Neural crest cell (in vitro differentiated cells): ENCODE measurements around the gene SLC43A3. TPM values are rescaled to one million over a fixed set of nuclear protein-coding genes. Genes with fewer than 3 reads are reported as not detected.

Source experiments
- DNase-seq: peaks from one replicate; pipeline ENCODE4 v3.0.0; 2021; ENCODE audit warnings: low read depth, mixed read lengths, low spot score
- H3K27ac Mint-ChIP-seq: one replicate; pipeline ENCODE4 v1.8.0; 2021; ENCODE audit warnings: mild to moderate bottlenecking, mixed read lengths; ENCODE audit not compliant: unreplicated experiment
- H3K27me3 Mint-ChIP-seq: 2 replicates; pipeline ENCODE4 v1.8.0; 2021; ENCODE audit warnings: low read depth, mild to moderate bottlenecking, mixed read lengths
- H3K36me3 Mint-ChIP-seq: 2 replicates; pipeline ENCODE4 v1.8.0; 2021; ENCODE audit warnings: low read depth, mild to moderate bottlenecking, mixed read lengths
- H3K4me1 Mint-ChIP-seq: 2 replicates; pipeline ENCODE4 v1.8.0; 2021; ENCODE audit warnings: mixed read lengths
- H3K4me3 Mint-ChIP-seq: one replicate; pipeline ENCODE4 v1.8.0; 2021; ENCODE audit warnings: mild to moderate bottlenecking, mixed read lengths
- H3K9me3 Mint-ChIP-seq: 2 replicates; pipeline ENCODE4 v1.8.0; 2021; ENCODE audit warnings: mixed read lengths
- CTCF ChIP-seq: fragments of 200-600 bp; sonication (generic); conservative IDR thresholded peaks from 2 replicates; pipeline ENCODE4 v1.5.0; 2021; ENCODE audit warnings: antibody characterized with exemption, mild to moderate bottlenecking
- total RNA-seq: library from RNA; stranded (reverse); gene quantifications from 2 replicates; pipeline ENCODE4 v1.2.1, GENCODE V29; 2021

SLC43A3 gene
- total RNA-seq, 1 donor from 2014 or later = 52.9 TPM

GRCh38 chr11:57430952-57431351, 4.0 kb upstream of the SLC43A3 start:
- Mint-ChIP-seq H3K4me3 (no peak overlapping the region), H3K9me3 (no peaks in the 10 kb centered on the region), H3K36me3 (no peaks in the 10 kb centered on the region), H3K4me1 (peaks cover 37% of the 10 kb centered on the region), H3K27me3 (peaks cover 20% of the 10 kb centered on the region), H3K27ac (peak overlapping the region; percentile 85)
- no peak for DNase-seq
- TF ChIP-seq CTCF = no peak

- no peak for DNase-seq
- Mint-ChIP-seq H3K4me1 (peaks cover 44% of the 10 kb centered on the region), H3K27me3 (peaks cover 17% of the 10 kb centered on the region), H3K9me3 (no peaks in the 10 kb centered on the region), H3K4me3 (no peak overlapping the region), H3K27ac (no peak overlapping the region), H3K36me3 (no peaks in the 10 kb centered on the region)
- TF ChIP-seq CTCF = no peak
These were observed 3.0 kb upstream of the SLC43A3 start for GRCh38 chr11:57429946-57430345.

DNA sequence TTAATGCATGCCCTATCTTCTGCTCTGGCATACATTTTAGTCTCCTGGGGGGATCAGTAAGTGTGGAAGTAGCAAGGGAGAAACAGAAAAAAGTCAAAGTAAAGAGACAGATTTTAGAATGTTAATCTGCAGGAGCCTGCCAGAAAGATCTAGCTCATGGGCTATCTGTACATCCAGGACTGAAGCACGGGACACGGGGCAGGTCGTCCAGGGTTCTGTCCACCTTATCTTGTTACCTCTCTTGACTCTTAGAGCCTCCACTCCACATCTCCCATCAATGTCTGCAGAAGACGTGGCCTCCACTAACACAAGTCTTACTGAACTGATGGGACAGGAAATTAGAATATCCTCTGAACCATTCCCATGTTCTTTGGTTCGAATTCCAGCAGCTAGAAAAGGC, 1.7 kb upstream of the SLC43A3 start:
- Mint-ChIP-seq H3K4me3 (no peak overlapping the region), H3K4me1 (peaks cover 55% of the 10 kb centered on the region), H3K27ac (no peak overlapping the region), H3K27me3 (peaks cover 16% of the 10 kb centered on the region), H3K9me3 (no peaks in the 10 kb centered on the region), H3K36me3 (peaks cover 2% of the 10 kb centered on the region)
- no peak for DNase-seq
- TF ChIP-seq CTCF = no peak

DNA sequence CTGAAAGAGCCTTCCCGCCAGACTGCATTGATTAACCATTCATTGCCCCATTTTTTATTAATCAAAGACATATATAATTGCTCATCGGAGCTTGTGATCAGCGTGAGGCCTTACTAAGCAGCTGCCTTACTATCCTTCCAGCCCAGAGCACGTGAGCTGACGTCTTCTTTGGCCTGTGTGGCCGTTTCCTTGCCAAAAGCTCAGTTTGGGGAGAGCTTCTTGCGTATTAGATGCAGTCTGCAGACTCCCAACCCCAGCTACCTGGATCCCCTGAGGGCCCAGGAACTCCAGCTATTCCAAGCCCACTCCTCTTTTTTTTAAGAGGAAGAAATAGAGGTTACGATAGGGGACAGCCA, 784 bp upstream of the SLC43A3 start:
- TF ChIP-seq CTCF = no peak
- Mint-ChIP-seq H3K27ac (no peak overlapping the region), H3K36me3 (peaks cover 3% of the 10 kb centered on the region), H3K9me3 (no peaks in the 10 kb centered on the region), H3K4me3 (peak overlapping the region; percentile 87), H3K27me3 (peaks cover 16% of the 10 kb centered on the region), H3K4me1 (peaks cover 51% of the 10 kb centered on the region)
- no peak for DNase-seq

DNA sequence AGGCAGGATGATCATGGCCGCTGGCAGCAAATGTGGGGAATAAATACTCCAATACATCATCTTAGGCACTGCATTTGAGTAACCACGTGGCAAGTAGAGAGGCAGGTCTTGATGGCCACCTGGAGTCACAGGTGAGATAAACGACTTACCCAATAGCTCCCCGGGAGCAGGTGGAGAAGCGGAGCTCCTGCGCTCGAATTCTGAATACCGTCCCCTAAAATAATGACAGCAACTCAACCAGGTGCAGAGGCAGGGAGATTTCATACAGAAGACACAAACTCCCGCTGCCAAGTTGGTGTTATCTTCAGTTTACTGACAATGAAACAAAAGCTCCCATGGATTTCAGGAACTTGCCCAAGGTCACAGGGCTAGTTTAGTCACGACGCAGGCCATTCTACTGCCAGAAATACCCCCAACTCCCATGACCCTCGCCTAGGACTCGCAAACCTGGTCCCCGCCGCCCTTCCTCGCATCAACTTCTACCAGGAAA, 437 bp downstream of the SLC43A3 start:
- H3K36me3 Mint-ChIP-seq = peaks cover 3% of the 10 kb centered on the region
- peaks cover 16% of the 10 kb centered on the region for H3K27me3 Mint-ChIP-seq
- H3K4me3 Mint-ChIP-seq = peak overlapping the region; percentile 87
- peak overlapping the region; percentile 47 for H3K27ac Mint-ChIP-seq
- H3K9me3 Mint-ChIP-seq = no peaks in the 10 kb centered on the region
- no peak for TF ChIP-seq CTCF
- H3K4me1 Mint-ChIP-seq = peaks cover 40% of the 10 kb centered on the region
- no peak for DNase-seq
